ENCODE results near the gene TRIM31.

- TF ChIP-seq CTCF (IDR thresholded peaks at IDR 0.05) (no peak), POLR2A (IDR thresholded peaks at IDR 0.05) (no peak)
Observed at GRCh38 chr6:30135757-30136156, 22.9 kb upstream of the TRIM31 start, which contains the start of gene TRIM40.

Data from sigmoid colon (tissue), 3 donors.